ENCODE data around the gene MTA1.

DNA sequence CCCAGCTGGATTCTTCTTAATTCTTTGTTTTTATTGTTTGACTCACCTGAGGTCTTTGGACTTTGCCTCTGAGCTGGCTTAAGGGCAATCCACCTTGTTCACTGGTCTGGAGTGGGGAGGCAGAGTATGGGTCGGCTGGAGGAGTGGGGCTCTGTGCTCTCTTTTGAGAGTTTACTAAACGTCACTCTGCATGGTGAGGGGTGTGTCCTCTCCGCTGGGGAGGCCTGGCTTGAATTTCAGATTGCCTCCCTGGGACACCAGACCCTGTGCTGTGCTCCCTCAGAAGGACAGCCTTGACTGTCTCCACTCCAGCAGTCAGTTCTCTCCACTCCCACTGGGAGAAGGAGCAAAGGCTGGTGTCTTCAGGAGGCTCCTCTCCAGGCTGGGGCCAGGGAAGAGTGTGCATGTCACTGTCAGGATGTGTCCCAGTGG, 1.9 kb upstream of the MTA1 start:
- TF ChIP-seq, protein P1, sequence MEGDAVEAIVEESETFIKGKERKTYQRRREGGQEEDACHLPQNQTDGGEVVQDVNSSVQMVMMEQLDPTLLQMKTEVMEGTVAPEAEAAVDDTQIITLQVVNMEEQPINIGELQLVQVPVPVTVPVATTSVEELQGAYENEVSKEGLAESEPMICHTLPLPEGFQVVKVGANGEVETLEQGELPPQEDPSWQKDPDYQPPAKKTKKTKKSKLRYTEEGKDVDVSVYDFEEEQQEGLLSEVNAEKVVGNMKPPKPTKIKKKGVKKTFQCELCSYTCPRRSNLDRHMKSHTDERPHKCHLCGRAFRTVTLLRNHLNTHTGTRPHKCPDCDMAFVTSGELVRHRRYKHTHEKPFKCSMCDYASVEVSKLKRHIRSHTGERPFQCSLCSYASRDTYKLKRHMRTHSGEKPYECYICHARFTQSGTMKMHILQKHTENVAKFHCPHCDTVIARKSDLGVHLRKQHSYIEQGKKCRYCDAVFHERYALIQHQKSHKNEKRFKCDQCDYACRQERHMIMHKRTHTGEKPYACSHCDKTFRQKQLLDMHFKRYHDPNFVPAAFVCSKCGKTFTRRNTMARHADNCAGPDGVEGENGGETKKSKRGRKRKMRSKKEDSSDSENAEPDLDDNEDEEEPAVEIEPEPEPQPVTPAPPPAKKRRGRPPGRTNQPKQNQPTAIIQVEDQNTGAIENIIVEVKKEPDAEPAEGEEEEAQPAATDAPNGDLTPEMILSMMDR (IDR thresholded peaks at IDR 0.05), result no peak
- no peak for TF ChIP-seq POLR2A (IDR thresholded peaks at IDR 0.05)
